GM19238 (cell line): ENCODE measurements around the gene HSFX3.
"Not testable (repeated sequence)": the region's sequence is repeated elsewhere in the genome, so short reads cannot be mapped to it uniquely, and the experiment has no call there.

Source experiments
- DNase-seq: peaks from one replicate; pipeline ENCODE4 v3.0.0; 2011; ENCODE audit warnings: low spot score; ENCODE audit not compliant: insufficient read length

The HSFX3 gene

DNA sequence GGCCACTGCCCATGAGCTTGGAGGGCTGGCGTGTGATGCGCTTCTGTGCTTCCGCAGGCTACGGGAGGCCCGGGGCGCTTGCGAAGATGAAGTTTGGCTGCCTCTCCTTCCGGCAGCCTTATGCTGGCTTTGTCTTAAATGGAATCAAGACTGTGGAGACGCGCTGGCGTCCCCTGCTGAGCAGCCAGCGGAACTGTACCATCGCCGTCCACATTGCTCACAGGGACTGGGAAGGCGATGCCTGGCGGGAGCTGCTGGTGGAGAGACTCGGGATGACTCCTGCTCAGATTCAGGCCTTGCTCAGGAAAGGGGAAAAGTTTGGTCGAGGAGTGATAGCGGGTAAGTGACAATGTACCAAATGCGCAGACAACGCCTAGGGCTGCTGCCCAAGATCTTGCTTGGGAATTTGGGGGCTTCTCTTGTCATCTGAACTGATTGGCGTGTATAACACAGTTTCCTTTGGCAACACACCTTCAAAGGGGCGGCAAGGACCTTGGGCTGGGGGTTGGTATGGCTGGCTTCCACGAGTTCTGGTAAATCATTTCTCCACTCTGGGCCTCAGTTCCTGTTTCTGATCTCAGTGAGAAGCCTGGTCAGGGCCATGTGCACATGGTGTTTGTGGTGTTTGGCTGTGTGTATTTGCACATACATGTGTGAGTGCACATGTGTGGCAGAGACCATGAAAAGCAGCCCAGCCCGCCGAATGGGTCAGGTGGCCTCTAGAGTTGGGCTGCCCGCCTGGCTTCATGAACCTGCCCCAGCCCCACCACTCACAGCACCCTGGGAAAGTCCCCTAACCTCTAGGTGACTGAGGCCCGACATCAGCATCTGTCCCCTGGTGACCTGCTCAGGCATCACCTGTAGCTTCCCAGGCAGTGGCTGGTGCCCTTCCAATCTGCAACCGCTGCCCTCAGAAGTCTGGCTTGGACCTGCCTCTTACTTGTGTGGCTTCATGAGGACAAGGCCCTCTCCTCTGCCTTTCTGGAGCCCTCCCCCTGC, 3.9 kb downstream of the HSFX3 start:
- not testable (repeated sequence) for DNase-seq

DNA sequence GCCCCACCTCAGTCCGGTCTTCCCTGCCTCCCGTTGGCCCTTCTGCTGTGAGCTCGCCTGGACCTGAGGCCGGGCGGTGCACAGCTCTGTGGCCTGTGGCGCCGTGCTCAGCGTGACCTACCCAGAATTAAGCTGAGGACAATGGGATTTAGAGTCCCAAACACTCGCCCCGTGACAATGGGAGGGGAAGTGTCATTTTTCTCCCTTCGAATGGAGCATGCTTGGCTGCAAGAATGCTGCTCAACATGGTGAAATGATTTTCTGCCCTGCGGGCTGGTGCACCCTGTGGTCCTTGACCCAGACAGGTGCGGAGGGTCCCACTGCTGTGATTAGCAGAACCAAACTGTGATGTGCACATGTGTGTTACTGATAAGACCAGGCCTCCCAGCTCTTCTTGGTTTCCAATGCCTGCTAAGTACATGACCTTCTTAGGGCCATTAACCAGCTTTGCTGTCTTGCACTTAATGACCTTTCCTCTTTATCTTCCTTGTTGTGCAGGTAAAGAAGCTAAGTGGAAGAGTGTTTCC, 8.1 kb downstream of the HSFX3 start:
- DNase-seq, result no peak

DNA sequence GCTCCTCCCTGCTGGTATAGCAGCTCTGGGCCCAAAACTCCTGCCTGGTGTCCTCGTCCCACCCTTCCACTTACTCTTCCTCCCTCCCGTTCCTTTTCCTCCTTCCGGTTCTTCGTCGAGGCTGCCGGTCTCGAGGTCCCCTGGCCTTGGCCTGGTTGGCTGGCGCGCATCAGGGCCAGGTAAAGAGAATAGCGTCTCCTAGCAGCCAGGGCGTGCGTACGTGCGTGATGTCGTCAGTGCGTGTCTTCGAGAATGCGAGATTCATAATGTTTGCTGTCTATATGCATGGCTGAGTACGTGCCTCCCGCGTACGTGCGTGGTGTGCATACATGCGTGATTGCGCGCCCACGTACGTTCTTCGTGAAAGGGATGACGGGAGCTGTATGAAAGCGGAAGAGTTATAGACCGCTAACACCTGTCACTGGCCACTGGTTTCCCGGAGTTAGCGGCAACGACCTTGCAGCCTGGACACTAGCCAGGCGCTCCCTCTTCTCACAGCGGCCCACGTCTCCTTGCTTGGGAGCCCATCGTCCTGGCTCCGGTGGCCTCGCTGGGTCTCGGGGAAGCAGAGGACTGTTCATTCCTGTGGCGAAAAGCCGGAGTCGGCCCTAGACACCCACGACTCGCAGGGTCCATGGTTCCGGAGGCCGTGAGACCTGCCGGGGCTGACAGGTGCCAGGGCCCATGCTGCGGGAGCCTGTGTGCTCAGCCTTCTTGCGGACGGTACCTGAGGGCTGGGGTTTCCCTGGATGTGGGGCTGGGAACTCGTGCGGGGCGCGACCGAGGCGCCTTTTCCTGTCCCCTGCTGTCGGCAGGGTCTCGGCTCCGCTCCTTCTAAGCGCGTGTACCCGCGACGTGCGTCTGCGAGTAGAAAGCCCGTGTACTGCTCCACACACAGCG, 8.9 kb downstream of the HSFX3 start, which contains the start of gene EOLA1:
Gene EOLA1 (plus strand): TSS at position 392 of the 900 bp plus-strand sequence. CDS start 4,619 bp downstream, outside the sequence.
- peak; percentile 31 for DNase-seq

DNA sequence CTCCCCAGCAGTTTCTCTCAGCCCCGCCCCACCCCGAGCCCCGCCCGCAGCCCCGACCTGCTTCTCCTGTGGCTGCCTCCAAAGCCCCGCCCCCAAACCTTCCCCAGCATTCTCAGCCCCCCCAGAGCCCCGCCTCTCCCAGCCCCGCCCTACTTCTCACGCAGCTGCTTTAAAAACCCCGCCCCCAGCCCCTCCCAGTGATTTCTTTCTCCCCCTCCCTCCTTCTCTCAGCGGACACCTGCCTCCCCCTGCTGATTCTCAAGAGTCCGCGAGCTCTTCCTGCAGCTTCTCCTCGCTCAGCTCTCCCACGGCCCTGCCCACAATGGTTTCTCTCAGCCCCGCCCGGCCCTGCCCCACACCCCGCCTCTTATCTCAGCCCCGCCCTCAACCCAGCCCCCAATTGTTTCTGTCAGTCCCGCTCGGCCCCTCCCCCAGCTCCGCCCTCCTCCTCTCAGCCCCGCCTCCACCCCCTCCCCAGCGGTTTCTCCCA, 9.5 kb downstream of the HSFX3 start:
- peak; percentile 30 for DNase-seq

DNA sequence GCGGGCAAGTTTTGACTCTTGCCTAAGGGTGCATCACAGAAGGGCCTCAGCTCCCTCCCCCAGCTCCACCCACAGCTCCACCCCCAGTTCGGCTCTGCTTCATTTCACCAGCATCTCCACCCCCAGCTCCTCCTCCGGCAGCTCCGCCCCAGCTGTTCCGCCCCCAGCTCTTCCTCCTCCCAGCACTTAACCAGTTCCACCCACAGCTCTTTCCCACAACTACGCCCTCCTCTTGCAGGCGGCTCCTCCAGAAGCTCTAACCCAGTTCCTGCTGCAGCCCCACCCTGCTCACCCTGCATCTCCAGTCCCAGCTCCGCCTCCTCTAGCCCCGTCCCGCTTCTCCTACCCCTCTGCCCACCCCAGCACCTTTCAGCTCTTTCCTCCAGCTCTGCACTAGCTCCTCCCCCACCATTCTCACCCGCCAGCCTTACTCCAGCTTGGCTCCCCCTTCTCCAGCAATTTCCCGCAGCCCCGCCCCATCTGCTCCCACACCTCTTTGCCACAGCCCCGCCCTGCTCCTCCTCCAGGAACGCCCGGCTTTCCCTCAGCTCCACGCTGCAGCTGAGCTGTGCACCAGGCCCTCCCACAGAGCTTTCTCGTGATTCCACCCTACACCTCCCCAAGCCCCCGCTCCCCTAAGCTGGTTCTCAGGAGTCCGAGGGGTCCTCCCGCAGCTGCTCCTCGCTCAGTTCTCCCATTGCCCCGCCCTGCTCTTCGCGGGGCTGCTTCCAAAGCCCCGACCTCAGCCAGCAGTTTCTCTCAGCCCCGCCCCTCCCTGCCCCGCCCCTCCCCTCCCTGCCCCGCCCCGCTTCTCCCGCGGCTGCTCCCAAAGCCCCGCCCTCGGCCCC, 10.2 kb downstream of the HSFX3 start:
- peak; percentile 46 for DNase-seq

DNA sequence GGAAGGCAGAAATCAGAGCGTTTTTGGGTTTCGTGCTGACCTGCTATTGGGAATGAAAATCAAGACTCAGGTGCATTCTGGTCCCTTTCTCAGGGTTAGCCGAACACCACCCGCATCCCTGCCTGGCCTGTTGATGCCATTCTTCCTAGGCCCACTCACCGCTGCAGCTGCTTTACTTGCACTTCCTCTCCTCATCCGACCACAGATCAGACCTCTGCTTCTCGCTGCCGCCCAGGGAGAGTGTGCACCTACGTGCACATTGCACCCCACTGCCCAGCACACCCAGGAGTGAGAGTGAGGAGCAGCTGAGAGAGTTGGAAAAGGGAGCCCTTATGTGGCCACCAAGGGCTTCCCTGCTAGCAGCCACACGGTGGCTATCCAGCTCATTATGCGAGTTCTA, 12.2 kb downstream of the HSFX3 start:
- not testable (repeated sequence) for DNase-seq

DNA sequence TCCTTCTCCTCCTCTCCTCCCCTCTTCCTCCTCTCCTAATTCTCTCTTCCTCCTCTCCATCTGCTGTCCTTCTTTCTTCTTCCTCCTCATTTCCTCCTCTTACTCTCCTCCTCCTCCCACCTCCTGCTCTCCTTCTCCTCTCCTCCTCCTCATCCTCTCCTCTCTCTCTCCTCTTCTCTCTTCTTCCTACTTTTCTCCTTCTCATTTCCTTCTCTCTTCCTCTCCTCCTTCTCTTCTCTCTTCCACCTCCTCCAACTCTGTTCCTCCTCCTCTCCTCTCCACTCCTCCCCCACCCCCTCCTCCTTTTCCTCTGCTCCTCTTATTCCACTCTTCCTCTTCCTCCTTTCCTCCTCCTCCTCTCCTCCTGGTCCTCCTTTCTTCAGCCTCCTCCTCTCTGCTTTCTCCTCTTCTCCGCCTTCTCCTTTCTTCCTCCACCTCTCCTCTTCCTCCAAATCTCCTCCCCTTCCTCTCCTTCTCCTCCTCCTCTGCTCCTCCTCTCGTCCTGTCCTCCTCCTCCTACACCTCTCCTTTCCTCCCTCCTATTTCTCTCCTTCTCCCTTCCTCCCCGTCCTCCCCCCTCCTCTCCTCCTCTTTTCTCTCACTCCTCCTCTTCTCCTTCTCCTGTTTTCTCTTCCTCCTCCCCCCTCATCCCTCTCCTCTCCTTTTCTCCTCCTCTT, 14.7 kb downstream of the HSFX3 start:
- not testable (repeated sequence) for DNase-seq

DNA sequence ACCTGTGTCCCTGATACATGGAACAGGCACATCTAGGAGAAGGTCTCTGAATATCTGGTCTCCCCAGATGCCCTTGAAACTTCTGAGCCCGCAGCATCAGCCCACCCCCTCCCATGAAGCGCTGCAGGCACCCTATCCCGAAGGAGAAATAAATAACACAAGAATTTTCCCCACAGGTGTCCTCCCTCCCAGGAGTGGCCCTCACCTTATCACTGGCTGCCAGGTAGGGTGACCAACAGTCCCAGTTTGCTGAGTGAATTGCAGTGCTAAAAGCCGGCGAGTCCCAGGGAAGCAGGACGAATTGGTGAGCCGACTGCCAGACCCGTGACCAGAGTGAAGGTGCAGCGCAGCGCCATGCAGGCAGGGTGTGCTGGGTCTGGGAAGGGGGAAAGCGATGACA, 15.7 kb downstream of the HSFX3 start:
- not testable (repeated sequence) for DNase-seq

DNA sequence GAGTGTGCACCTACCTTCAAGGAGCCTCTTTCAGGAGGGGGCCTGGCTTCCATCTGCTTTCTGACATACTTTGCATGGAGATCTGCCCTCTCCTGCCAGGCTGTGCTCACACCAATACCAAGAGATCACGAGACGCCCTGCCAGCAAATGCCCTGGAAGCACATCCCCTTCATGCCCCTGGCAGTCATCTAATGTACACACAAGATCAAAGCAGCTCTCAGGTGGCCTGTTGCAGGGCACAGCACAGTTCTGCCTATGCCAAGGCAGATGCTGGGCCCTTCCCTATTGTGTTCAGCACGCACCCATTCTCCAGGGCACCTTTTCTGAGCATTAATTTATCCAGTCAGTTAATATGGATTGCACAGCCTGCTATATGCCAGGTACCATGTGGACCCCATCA, 16.9 kb downstream of the HSFX3 start:
- DNase-seq, result not testable (repeated sequence)

DNA sequence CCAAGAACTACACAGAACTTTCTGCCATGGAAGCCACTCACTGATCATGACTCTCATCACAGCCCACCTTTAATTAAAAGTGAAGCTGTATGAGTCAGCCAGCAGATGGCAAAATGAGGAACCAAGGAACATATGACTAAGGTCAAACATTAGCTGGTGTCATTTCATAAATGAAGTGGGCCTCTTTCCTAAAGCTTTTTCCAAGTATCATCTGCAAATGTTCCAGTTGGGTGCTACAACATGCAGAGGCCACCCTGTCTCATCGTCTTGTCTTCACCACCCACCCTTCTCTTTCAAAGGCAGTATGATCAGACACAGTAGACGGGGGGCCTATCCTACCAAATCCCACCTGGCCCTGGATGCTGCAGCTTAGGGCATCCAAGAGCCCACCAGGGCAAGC, 18.1 kb downstream of the HSFX3 start:
- no peak for DNase-seq

DNA sequence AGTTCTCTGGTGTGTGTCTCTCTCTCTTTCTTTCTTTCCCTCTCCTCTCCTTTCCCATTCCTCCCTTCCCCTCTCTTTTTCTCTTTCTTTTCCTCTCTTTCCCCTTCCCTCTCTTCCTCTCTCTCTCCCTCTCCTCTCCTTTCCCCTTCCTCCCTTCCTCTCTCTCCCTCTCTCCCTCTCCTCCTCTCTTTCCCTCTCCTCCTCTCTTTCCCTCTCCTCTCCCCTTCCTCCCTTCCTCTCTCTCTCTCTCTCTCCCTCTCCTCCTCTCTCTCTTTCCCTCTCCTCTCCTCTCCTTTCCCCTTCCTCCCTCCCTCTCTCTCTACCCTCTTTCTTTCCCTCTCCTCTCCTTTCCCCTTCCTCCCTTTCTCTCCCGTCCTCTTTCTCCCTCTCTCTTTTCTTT, 21.3 kb downstream of the HSFX3 start:
- no peak for DNase-seq

DNA sequence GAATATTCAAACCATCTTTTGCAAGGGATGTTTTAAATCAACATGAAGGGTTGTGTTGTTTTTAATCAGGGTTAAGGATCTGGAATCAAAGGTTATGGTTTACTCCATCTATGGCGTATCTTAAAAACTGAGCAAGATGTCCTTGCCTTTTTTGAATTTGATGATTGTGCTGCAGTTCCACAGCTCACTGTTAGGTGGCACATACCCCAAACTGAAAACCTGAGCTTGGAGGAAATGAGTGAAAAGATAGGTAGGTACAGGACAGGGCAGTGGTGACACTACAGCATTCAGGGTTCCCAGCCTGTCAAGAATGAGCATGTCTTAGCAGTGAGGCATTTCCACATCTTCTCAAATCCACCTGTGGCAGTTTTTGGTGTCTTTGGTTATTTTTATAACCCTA, 22.0 kb downstream of the HSFX3 start:
- DNase-seq, result no peak

DNA sequence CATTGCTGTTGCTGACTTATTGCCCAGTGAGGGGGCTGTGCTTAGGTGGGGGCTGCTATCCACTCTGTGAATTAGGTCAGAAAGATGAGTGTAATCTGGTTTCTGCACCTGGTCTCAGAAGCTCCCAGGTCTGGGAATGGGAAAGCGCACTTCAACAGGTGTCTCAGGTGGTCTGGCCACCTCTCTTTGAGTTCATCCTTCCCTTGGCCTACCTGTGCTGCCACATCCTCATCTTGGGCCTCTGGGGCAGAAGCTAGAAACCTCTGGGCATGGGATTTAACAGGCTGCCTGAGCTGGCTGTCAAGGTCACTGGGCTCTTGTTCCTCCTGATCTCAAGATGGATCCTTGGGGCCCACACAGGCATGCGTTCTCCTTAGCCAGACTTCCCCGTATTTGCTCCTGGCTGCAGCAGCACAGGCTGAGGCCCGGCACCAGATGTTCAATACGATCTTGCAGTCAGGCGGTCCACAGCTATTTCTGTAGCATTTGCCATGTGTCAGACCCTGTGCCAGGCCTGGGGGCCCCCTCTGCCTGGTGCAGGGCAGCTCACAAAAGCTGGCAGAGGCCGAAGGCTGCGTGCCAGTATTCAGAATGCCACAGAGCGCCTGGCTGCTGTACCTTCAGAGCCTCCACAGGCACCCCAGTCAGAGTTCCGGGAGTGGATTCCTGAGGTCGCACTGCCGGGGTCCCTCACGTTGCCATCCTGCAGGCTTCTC, 23.2 kb downstream of the HSFX3 start:
- DNase-seq, result not testable (repeated sequence)

DNA sequence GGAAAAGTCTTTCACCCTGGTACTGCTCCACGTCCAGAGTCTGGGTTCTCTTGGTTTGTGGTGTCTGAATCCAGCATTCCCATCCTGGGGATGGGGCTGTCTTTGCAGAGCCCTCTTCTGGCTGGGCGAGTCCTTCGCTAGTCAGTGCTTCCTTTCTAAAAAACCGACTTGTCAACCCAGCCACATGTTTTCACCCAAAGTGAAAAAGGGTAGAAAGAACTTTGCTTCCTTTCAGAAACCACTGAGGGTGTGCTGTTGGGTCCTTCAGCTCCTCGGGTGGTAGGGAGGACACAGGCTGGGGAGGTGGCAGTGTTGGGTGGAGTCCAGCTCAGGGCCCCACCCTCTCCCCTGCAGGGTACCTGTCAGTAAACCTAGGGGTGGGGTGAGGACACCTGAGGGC, 23.8 kb downstream of the HSFX3 start:
- not testable (repeated sequence) for DNase-seq

DNA sequence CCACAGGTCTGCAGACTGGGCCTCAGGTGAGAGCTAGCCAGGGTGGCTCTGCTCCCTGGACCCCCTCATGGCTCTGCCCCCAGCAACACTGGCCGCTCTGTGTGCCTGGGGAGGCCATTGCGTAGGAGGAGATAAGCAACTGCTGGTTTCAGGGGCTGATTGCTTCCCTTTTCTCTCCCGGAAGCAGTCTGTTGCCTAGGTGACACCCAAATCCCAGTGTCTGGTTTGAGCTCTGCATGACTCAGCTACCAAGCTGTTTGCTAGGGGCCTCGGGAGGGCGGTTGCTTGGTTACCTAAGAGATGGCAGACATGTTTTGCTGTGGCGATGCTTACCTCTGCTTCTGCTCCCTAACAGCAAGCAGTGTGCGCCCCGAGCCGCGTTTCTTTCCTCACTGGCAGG, 24.3 kb downstream of the HSFX3 start:
- DNase-seq, result not testable (repeated sequence)

DNA sequence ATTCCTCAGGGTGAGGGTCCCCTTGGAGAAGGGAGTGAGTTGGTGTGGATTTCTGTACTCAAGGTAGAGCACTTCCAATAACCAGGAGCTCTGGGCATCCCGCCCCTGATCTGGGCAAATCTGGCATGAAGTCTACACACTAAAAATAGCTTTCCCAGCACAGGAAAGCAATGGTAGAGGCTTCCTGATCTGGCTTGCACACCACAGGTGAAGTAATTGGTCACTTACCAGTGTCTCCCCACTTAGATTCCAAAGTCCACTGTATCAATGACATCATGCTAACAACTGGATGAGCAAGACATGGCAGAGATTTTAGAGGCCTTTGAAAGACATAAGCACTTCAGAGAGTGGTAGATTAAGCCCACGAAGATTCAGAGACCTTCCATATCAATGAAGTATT, 26.8 kb downstream of the HSFX3 start:
- DNase-seq, result no peak

DNA sequence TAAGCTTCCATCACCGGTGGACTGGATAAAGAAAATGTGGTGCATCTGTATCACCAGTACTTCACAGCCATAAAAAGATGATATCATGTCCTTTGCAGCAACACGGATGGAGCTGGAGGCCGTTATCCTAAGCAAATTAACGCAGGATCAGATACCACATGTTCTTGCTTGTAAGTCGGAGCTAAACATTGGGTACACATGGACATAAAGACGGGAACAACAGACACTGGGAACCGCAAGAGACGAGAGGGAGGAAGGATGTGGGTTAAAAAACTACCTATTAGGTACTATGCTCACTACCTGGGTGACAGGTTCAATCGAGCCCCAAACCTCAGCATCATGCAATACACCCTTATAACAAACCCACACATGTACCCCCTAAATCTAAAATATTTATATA, 28.3 kb downstream of the HSFX3 start:
- no peak for DNase-seq

DNA sequence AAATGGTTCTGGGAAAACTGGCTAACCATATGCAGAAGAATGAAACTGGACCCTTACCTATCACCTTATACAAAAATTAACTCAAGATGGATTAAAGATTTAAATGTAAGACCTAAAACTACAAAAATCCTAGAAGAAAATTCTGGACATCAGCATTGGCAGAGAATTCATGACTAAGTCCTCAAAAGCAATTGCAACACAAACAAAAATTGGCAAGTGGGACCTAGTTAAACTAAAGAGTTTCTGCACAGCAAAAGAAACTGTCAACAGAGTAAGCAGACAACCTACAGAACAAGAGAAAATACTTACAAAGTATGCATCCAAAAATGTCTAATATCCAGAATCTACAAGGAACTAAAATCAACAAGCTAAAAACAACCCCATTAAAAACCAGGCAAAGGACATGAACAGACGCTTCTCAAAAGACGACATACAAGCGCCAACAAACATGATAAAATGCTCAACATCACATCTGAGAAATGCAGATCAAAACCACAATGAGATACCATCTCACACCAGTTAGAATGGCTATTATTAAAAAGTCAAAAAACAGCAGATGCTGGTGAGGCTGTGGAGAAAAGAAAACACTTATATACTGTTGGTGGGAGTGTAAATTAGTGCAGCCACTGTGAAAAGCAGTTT, 29.0 kb downstream of the HSFX3 start:
- DNase-seq, result not testable (repeated sequence)

DNA sequence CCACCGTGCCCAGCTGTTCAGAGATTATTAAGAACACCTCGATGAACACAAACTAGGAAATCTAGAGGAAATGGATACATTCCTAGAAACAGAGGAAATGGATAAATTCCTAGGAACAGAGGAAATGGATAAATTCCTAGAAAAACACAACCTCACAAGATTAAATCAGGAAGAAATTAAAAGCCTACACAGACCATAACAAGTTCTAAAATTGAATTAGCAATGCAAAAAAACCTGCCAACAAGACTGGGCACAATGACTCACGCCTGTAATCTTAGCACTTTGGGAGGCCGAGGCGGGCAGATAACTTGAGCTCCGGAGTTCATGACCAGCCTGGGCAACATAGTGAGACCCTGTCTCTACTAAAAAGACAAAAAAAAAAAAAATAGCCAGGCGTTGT, 31.5 kb downstream of the HSFX3 start:
- DNase-seq, result no peak
